CD4-positive, alpha-beta T cell treated with Interleukin-6 for 4 hours (primary cell): Measurements from ENCODE around the gene FOXE1.

Source experiments
- DNase-seq: peaks from one replicate; pipeline ENCODE4 v3.0.0-alpha.2; 2020; ENCODE audit warnings: mixed read lengths

The FOXE1 gene

GRCh38 chr9:97868859-97869258 lies 15.8 kb downstream of the FOXE1 start:
- DNase-seq = no peak

DNA sequence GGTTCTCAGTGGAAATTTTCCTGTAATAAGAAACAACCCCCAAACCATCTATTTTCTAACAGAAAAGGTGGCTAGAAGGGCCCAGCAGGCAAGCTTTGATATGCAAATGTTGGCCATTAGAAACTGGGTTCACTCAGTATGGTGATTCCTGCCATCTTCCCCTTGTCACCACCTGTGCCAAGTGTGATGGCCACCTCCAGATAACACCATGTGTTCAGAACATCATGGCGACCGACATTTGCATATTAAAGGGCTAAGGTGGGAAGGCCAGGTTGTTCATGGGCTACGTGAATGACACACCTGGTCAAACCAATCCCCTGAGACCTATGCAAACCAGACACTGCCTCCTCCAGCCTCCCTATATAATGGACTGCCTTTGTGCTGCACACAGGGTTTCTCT lies 20.4 kb downstream of the FOXE1 start:
- DNase-seq = no peak

DNA sequence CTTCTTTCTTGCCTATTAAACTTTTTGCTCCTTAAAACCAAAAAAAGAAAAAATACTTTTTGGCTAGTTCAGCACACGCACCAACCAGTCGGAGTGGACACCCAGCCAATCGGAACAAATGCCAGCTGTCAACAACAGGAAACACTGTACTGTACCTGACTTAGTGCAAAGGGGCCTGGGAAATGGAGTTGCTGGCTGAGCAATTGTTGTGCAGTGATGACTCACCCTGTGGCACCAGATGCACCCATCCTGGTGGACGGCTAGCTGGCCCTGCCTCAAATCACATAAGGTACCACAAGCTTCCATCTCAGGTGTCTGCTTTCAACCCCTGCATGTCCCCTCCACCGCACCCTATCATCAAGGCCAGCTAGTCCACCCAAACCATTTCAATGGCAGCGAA lies 20.9 kb downstream of the FOXE1 start:
- no peak for DNase-seq

DNA sequence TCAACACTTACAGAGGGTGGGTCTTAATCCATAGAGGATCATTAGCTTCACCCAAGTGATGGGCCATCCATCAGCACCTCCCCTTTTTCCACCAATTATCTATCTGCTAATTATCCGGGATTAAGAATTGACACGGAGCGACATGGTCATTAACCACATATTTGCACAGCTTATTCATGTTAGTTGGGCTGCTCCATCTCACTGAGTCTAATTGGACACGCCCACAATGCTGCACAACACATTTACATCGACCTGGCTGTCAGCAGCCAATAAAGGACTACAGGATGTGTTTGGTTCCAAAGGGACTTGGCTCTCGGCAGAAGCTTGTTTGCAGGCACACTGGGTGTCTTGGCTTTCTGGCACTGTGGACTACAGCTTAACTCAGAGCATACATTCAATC lies 21.6 kb downstream of the FOXE1 start:
- no peak for DNase-seq

- no peak for DNase-seq
Measured at GRCh38 chr9:97875111-97875510, 22.1 kb downstream of the FOXE1 start.

DNA sequence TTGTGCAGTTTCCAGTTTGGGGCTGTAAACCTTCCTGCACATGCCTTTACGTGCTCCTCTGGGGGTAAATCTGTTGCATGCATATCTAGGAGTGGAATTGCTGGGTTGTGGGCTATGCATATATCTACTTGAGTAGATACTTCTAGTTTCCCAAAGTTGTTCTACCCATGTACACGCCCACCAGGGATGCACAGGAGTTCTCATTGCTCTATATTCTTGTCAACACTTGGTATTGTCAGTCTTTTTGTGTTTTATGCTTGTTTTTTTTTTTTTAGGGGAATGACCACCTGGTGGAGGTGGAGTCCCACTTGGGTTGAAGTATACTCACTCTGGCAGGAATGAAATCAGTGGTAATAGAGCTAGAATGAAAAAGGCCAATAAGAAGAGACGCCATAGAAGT lies 23.0 kb downstream of the FOXE1 start:
- DNase-seq = no peak

DNA sequence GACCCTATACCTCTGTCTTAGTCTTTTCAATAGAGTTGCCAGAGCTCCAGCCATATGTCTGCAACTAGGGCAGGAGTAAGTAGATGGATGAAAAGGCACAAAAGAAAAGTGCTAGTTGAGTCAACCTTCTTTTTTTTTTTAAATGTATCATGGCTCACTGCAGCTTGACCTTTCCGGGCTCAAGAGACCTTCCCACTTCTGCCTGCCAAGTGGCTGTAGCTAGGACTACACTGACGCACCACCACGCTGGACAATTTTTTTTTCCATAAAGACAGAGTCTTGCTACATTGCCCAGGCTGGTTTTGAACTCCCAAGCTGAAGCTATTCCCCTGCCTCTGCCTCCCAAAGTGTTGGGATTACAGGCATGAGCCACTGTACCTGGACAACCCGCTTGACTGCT lies 27.3 kb downstream of the FOXE1 start:
- no peak for DNase-seq

DNA sequence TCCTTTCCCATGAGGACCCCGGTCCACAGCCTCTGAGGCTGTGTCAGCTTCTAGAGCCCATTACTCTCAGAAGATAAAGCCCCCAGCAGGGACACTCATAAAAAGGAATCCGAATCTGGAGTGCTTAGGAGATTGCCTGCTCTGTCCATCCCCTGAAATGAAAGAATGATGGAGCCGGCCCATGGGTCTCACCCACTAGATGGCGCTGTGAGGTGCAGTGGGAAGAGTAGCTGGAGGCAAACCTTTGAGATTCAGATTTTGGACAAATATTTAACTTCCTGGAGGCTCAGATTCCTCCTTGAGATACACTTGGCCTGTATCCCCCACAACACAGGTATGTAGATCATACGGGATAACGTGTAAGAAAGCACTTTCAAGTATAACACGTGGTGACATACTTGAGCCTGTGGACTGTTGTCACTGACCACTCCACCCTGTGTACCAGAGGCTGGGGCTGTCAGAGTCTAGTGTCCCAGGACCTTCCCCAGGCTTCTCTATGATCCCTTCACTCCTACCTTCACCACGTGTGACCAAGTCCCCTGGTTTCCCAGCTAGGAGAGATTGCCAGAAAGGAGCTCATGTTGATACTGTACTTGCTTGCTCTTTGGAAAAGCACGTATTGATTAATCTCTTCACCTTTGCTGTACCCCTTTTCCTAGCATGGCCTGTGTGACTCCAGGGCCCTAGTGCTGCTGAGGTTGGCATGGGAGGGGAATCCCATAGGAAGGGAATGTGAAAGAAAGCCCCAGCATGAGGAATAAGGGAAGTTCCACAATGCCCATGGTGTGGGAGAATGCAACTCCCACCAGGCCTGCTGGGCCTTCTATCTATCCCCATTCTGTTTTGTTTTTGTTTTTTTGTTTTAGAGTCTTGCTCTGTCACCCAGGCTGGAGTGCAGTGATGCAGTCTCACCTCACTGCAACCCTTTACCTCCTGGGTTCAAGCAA lies 37.2 kb downstream of the FOXE1 start:
- peak; percentile 78 for DNase-seq

- no peak for DNase-seq
Measured at GRCh38 chr9:97891736-97892135, 38.7 kb downstream of the FOXE1 start.

- no peak for DNase-seq
Measured at GRCh38 chr9:97892421-97892820, 39.4 kb downstream of the FOXE1 start.

- DNase-seq = no peak
Measured at GRCh38 chr9:97895211-97895610, 42.2 kb downstream of the FOXE1 start.

- peak; percentile 29 for DNase-seq
Measured at GRCh38 chr9:97895695-97896332, 42.8 kb downstream of the FOXE1 start.

GRCh38 chr9:97900103-97900737 lies 47.2 kb downstream of the FOXE1 start:
- no peak for DNase-seq

- DNase-seq = peak; percentile 48
Measured at GRCh38 chr9:97900738-97901565, 47.9 kb downstream of the FOXE1 start.

GRCh38 chr9:97903177-97903576 lies 50.2 kb downstream of the FOXE1 start:
- no peak for DNase-seq

DNA sequence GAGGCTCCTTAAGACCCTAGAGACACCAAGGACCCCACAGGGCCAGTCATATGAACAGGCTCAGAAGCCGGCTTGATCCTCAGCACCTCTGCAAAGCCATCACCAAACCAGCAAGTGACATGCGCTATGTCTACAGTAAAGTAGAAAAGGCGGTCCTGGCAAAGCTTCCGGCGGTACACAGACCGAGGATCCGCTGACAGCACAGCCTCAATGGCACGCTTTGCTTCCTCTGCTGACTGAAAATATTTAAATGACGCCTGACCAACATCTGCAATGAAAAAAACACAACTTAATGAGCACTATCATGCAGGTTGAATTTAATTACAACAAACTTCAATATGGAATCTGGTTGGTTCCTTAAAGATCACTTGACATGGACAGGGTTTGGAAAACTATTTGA lies 51.7 kb downstream of the FOXE1 start:
- DNase-seq = peak; percentile 75

- DNase-seq = peak; percentile 71
Measured at GRCh38 chr9:97905228-97905627, 52.2 kb downstream of the FOXE1 start.
